HG03103 (cell line): ENCODE data around the gene CALD1.

Experiments used
- ATAC-seq: cut with Tn5 transposase; IDR thresholded peaks from one replicate; pipeline ENCODE4 v1.9.1; 2021; ENCODE audit warnings: low read depth; ENCODE audit not compliant: unreplicated experiment

The CALD1 gene

DNA sequence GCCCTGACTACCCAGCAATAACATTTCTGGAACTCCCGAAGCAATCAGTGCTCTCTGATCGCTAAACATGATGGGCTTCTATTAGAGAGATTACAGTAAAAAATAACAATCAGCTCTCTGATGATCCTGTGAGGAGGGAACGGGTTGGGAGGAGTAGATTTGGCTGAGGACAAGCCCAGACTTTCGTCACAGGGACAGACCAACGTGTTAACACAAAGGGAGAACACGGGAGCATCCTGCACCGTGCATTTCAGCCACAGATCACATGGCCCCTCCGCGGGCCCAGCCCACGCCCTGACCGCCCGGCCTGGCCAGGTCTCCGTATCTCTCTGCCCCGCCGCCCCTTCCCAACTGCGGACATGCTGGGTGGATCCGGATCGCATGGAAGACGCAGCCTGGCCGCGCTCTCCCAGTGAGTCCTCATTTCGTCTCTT, 111.8 kb downstream of the CALD1 start:
- ATAC-seq, result no peak

DNA sequence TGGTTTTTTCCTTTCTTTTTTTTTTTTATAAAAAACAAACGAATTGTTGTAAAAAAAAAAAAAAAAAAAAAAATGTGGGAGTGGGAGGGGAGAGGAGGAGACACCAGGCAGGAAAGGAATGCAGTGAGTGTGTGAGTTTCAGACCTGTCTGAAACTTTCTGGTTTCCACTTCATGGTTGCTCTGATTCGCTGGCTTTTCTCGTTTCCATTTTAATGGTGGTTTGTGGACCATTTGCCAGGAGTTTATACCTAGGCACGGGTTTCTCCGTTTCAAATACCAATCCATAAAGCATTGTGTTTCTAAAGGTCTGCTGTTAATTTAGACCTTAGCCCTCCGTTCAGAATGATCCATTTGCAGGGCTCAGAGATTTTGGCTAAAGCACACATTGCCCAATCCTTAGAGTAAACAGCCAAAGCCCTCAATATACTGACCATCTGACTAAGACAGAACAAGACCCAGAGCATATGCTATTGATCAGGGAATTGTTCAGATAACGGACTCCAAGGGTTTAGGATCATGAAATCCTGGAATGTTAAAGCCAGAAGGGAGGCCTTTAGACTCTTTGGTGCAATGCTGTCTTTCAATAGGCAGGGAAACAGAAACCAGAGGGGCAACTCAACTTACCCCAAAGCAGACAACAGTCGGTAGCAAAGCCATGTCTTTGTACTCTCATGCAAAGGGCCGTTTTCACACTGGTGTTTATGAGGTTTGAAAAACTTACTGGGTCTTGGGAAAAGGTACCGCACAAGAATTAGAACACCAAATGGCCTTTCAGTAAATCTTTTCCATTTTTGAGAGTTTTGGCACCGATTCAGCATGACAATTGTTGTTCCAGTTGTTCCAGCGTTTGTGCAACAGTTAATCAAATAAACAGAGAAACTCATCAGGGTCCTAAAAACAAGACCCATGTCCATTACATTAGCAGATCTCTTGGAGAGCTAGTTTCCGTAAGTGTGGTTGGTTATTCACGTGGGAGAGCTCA, 112.6 kb downstream of the CALD1 start:
- no peak for ATAC-seq

DNA sequence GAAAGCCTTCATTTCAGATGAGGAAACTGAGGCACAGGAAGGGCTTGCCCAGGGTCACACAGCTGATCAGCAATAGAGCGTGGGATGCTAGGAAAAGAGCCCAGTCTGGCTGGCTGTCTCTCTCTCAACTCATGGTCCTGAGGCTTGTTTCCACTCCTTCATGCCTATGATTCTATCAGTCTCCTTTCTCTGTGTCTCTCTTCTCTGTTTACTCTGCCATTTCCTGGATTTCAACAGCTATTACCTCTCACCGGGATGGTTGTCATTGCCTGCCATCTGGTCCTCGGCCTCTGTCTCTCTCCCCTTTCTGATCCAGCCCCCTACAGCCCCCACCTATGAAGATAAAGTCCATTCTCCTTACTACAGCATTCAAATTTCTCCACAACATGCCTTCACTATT, 113.5 kb downstream of the CALD1 start:
- no peak for ATAC-seq

DNA sequence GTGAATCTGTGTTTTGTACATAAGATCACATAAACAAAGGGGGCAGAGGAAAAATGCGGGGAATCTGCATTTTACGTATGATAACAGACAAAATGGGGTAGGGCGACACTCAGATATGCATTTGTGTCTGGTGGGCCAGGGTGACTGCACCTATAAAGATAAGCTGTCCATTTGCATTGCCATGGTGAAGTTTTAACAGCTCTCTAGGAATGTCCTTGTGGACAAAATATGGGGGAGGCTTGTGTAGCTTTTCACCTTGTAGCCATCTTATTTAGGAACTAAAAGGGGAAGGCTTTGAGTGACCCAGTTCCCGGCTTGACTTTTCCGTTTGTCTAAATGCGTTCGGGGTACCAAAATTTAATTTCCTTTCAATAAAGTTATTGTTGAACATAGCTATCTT, 114.5 kb downstream of the CALD1 start:
- ATAC-seq, result no peak

DNA sequence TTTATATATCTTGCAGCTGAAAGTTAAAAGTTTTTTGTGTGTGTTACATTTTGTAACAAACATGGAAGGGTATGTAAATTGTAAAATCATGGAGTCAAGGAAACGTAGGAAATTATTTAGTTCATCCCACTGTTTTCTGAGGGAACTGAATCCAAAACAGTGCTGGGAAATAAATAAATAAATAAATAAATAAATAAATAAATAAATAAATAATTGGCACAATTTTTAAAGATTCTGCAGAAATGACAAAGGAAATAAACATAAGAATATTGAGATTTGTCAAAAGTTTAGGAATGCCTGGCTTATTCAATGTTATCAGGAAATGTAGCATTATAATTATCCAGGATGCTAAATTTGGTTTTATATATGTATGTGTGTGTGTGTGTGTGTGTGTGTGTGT, 115.5 kb downstream of the CALD1 start:
- no peak for ATAC-seq

DNA sequence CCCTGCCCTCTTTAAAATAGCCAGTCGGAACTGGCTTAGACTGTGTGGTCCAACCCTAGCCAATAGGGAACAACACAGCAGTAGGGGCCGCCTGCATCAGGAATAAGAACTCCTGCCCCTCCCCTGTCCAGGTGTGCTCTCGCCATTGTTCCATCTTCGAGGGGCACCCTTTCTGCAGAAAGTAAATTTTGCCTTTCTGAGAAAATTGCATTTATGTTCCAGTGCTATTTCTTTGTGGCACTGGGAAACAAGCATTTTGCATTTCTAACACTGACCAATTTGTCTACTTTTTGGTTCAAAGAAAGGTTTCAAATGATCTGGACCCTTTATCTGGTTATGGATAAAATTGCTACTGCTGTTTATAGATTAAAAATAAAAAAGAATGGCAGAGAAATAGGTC, 116.6 kb downstream of the CALD1 start:
- no peak for ATAC-seq

DNA sequence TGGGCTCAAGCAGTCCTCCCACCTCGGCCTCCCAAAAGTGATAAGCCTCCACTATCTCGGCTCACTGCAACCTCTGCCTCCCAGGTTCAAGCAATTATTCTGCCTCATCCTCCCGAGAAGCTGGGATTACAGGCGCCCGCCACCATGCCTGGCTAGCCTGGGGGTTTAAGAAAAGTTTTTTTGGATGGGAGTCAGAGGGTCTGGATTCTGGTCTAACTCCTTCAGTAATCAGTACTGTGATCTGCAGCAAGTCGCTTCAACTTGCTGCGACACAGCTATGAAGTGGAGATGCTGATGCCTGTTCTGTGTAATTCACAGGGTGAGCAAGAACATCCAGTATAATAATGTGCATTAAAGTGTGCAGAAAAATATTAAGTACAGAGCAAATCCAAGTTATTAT, 118.5 kb downstream of the CALD1 start:
- ATAC-seq, result no peak

DNA sequence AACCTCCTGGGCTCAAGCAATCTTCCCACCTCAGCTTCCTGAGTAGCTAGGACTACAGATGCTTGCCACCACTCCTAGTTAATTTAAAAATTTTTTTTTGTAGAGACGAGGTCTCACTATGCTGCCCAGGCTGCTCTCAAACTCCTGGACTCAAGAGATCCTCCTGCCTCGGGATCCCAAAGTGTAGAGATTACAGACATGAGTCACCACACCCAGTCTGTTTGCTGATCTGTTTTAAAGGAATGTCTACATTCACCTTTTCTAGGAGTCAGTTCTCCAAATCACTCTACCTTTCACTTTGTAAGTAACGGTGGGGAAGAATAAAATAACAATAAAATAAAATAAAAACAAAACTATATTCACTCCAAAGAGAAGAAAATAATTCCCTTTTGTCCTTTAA, 120.3 kb downstream of the CALD1 start:
- ATAC-seq, result no peak

DNA sequence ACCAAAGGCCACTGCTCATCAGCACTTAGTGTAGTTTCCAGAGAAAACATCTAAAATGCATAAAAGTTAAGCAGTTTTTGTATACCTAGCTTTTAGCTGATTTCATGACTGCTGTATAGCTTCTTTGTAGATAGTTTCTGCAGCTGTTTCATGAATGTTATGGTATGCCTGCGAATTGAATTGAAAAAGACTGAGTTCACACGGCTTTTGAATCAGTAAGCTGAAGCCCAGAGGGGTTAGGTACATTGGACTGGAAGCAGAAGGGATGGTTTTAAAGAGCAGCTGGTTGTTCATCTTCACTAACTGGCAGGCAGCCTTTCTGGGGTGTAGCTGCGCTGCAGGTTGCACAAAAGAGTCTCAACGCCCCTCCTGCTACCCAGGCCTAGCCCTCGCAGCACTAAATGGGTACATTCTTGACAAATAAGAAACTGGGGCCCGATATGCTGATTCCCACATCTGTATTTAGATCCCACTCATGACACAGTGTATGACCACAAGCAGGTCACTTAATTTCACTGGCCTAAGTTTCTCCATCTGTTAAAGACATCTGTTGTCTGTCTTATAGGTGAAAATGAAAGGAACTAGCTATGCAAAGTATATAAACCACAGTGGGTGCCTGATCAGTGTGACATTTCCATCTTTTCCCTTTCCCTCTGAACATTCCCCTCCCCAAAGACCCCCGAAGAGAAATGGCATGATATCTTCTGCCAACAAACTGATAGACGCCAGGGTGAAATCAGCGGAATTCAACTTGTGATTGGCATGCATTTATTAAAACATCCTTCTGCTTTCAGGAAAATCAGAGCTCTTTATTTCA, 120.9 kb downstream of the CALD1 start:
- peak; percentile 65 for ATAC-seq

DNA sequence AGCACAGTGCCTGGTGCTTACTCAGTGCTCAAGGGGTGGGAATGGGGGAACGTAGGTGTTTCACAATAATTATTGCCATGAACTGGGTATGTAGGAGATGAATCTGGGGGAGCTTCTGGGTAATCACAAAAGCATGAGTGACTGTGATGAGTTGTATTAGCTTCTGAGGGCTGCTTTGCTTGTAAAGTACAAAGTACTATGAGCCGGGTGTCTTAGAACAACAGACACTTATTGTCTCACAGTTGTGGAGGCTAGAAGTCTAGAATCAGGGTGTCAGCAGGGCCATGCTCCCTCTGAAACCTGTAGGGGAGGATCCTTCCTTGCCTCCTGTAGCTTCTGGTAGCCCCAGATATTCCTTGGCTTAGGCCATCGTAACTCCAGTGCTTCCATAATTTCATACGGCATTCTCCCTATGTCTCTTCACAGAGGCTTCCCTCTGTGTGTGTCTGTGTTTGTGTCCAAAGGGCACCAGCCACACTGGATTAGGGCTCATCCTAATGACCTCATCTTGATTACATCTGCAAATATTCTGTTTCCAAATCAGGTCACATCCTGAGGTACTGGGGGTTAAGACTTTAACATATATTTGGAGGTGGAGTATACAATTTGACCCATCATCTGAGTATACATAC, 122.1 kb downstream of the CALD1 start:
- ATAC-seq, result no peak

DNA sequence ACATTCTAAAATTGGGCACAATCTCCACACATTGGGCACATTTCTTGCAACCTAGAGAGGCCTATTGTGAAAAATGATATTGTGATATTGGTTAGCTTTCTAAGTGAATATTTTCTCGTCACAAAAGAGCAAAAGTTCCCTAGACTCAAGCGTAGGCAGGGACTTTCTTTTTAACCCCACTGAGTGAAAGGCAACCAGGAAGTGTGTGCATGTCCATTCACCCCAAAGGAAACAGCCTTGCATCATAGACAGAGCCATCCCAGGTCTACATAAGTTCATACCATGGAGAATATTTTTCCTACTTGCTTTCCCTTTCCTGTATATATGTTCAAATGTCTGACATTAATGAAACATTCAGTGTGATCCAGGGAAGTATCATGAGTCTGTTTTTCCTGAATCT, 122.6 kb downstream of the CALD1 start:
- no peak for ATAC-seq

DNA sequence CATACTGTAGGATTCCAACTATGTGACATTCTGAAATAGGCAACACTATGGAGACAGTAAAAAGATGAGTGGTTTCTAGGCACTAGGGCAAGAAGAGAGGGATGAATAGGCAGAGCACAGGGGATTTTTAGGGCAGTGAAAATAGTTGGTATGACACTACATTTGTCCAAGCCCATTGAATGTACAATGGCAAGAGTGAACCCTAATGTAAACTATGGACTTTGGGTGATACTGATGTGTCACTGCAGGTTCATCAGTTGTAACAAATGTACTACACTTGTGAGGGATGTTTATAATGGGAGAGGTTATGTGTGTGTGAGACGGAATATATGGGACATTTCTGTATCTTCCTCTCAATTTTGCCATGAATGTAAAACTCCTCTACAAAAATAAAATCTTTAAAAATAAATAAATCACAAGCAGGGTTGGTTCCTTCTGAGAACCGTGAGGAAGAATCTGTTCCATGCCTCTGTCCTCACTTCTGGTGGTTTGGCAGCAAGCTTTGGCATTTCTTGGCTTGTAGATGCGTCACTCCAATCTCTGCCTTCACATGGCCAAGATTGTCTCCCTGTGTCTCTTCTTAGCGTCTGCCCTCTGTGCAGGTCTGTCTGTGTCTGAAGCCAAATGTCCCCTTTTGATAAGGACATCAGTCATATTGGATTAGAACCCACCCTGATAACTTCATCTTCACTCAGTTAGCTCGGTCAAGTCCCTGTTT, 123.8 kb downstream of the CALD1 start:
- no peak for ATAC-seq

DNA sequence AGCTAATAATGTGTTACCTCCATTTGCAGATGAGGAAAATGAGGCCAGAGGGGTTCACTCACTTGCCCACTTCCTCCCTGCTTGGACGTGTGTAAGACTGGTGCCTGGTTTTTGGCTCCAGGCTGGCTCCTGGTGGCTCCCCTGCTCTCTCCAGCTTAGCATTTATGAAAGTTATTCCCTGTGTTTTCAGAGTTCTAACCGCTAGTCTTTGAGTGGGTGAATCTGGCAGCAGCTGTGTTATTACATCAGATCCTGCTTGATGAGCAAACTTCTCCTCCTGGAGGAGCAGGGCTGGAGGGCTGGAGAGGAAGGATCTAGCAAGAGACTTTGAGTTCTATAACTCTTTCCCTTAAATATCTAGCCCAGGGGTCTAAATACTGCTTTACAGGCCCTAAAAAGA, 125.9 kb downstream of the CALD1 start:
- ATAC-seq, result no peak

DNA sequence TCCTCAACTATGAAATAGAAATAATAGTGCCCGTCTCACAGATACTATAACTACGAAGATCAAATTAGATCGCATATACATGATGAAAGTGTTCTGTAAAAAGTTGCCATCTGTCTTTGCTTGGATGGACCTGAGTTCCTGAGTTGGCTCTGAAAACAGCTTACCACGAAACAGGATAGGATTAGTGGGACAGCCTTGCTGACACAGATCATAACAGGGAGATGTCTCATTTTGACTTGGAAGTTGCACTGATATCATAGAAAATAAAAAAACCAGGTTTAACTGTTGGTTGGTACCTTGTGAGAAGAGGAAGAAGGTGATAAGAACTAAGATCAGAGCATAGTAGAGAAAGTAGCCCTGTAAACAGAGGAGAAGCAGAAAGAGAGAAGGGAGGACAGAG, 127.6 kb downstream of the CALD1 start:
- ATAC-seq, result no peak

DNA sequence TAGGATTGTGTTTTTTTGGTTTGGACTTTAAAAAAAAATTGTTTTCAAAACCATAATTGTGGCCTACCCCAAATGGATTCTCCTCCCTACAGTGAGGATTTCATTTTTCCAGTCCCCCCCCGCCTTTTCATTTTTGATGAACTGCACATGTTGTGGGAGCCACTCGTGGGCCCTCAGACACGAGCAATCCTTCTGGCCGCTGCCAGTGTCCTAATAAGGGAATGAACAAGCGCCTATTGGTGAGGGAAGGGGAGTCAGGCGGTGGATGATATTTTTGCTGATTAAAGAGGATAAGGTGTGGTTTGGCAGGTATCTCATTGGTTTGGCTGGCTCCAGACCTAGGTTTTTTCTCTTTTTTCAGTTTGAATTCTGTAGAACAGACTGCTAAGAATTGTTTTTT, 128.2 kb downstream of the CALD1 start:
- no peak for ATAC-seq

DNA sequence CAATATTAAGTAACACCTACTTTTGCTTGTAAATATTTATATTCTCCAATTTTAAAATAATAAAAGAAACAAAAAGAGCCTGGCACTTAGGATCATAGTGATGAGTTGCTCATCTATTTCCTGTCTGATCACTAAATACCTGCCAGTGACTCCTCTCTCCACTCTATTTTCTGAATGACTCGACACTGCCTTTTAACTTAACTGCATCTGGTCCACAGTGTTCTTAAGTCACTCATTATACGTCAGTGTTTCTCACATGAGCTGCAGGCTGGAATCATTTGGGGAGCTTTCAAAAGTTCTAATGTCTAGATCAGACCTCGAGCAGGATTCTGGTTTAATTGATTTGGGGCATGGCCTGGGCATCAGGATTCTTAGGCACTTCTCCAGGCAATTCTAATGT, 128.9 kb downstream of the CALD1 start:
- ATAC-seq, result peak; percentile 73

DNA sequence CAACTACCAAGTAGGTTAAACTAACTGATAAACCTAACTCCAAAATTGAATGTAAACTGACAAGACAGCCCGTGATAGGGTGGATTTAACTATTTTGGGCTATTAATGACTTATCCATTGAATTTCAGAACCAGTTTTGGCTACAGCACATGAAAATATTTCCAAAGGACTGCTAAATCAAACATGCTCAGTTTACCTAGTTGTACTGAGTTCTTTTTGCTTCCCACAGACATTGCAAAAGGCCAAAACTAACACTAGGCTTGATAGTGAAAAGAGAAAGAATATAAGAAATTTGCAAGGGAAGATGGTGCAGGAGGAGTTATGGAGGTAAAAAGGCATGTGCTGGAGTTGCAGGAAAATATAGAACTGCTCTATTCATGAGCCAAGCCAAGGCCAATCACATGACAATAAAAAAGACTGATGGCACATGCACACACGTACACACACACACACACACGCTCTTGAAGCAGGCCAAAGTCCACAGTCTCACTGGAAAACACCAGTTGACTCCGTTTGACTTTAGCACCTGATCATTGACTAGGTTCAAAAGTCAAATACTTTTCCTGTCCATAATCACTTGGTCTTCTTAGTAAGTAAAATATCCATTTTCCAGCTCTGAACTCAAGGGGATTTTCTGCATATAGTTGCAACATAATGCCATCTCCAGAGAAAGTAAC, 130.9 kb downstream of the CALD1 start:
- ATAC-seq, result no peak

DNA sequence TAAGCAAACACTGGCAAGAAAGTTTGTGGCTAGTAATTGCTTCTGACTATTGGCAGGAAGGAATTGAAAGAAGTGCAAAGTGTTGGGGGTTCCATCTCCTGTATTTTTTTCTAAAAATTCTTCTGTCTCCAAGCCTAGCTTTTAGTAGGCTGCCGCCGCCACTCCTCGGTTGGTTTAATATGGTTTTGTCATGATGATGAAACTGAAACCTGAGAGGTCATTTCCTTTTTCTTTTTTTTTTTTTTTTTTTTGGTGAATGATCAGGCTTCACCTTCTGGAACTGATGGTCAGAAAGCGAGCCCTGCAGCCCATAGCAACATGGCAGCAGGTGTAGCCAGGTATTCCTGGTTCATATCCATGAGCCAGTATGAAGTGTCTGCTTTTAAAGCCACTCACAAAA, 131.5 kb downstream of the CALD1 start:
- ATAC-seq, result no peak

DNA sequence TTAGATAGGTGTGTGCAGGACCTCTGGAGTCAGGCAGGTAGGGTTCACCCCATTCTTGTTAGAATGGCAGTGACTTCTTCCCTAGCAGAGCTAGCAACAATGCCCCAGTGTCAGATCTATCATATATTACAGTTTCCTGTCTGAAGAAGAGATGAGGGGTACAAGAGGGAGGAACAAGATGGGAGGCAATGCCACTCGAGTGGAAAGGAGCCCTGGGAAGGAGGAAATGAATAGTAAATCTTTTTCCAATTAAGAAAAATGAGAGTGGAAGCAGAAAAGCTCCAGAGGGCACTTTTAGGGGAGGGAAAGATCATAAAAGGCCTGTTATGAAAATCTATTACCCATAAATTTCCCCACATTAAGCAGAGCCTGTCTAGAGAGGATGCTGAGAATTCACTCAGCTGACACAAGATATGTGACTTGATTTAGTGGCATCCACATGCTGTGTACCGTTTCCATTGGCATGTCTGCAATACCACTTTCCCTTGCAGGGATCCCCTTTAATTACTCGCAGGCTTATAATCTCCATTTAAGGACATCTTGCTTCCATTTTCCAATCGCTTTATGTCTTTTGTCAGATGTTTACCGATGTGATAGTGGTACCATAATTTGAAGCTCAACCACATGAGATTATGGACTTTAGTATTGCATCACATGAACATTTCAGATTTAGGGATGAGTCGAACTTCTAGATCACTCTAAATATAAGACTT, 136.9 kb downstream of the CALD1 start:
- ATAC-seq, result no peak
